HepG2 (cell line): ENCODE results near the gene PKD2L2. TPM values are rescaled to one million over a fixed set of nuclear protein-coding genes. Genes with fewer than 3 reads are reported as not detected.

Experiments used
- ATAC-seq: fragments of 200-7000 bp; cut with Tn5 transposase; 3 replicates; pipeline ENCODE4 v1.9.1; 2020; ENCODE audit warnings: mild to moderate bottlenecking, moderate library complexity
- BruUV-seq: library from RNA; stranded (reverse); fragments of 400-500 nt; replicated peaks from 2 replicates; lab custom pipeline; 2021; lab: Mats Ljungman, UMichigan
- CTCF ChIA-PET: fragments of 300-600 bp; formaldehyde crosslinking; extraction: SDS; loops from one replicate; lab custom pipeline; 2021; ENCODE audit warnings: low total read pairs, inconsistent platforms, low intra/inter-chr PET ratio; lab: Yijun Ruan, JAX
- POLR2A ChIA-PET: fragments of 350-600 bp; sonication (Branson Sonifier 250); formaldehyde crosslinking; loops from one replicate; lab custom pipeline; 2020; ENCODE audit warnings: antibody characterized with exemption, inconsistent platforms; lab: Yijun Ruan, JAX
- DNase-seq: peaks from one replicate; pipeline ENCODE4 v3.0.0-alpha.2; 2015; ENCODE audit warnings: low spot score
- FAIRE-seq: peaks from 3 replicates; lab custom pipeline; 2011; peaks lifted over from hg19 to GRCh38; lab: Jason Lieb, UNC
- H2AFZ ChIP-seq: one replicate; pipeline ENCODE4 v1.6.1; 2011; ENCODE audit warnings: low read length, inconsistent platforms
- H3K27ac ChIP-seq: fragments of 300-600 bp; 3 replicates; pipeline ENCODE4 v1.8.0; 2011; ENCODE audit warnings: mixed run types, mild to moderate bottlenecking, mixed read lengths, low read length, inconsistent platforms; ENCODE audit not compliant: insufficient read depth; ENCODE audit errors: extremely low read length
- H3K27me3 ChIP-seq, 2 experiments: fragments of 200-600 bp in 1 of 2; 2 replicates in 1 of 2; 3 replicates in 1 of 2; pipeline versions ENCODE4 v1.6.0 to v1.8.0; 2011; ENCODE audit warnings: low read length in 2 of 2, mild to moderate bottlenecking in 2 of 2, moderate library complexity in 2 of 2, inconsistent platforms in 1 of 2; ENCODE audit not compliant: insufficient read depth in 2 of 2, control insufficient read depth in 1 of 2
- H3K36me3 ChIP-seq, 2 experiments: fragments of 200-600 bp in 1 of 2; replicated peaks in 1 of 2; 2 replicates in 1 of 2; 3 replicates in 1 of 2; pipeline versions ENCODE4 v1.5.1 to v1.8.0; 2011; ENCODE audit warnings: low read length in 2 of 2, inconsistent platforms in 1 of 2; ENCODE audit not compliant: insufficient read depth in 2 of 2, control insufficient read depth in 1 of 2
- H3K4me1 ChIP-seq: 2 replicates; pipeline ENCODE4 v1.5.1; 2012; ENCODE audit warnings: low read length, inconsistent platforms; ENCODE audit not compliant: insufficient read depth
- H3K4me2 ChIP-seq: 2 replicates; pipeline ENCODE4 v1.6.0; 2011; ENCODE audit warnings: low read depth, low read length, inconsistent platforms
- H3K4me3 ChIP-seq, 3 experiments: fragments of 200-600 bp in 1 of 3; sonication (generic), shearing (Covaris generic) in 1 of 3; replicated peaks in 1 of 3; 2 replicates each; pipeline ENCODE4 v1.5.1; 2011 to 2016; ENCODE audit warnings: low read length in 3 of 3, inconsistent platforms in 2 of 3, low read depth in 2 of 3, mild to moderate bottlenecking in 2 of 3, control low read depth in 1 of 3, mixed read lengths in 1 of 3; ENCODE audit not compliant: insufficient read depth in 1 of 3
- H3K79me2 ChIP-seq: one replicate; pipeline ENCODE4 v1.6.1; 2011; ENCODE audit warnings: low read length, inconsistent platforms; ENCODE audit not compliant: insufficient read depth
- H3K9ac ChIP-seq: 2 replicates; pipeline ENCODE4 v1.6.0; 2011; ENCODE audit warnings: mild to moderate bottlenecking, low read depth, low read length, inconsistent platforms; ENCODE audit not compliant: insufficient read depth
- H3K9me3 ChIP-seq: 2 replicates; pipeline ENCODE4 v1.5.1; 2012; ENCODE audit warnings: mild to moderate bottlenecking, low read length
- H4K20me1 ChIP-seq: 2 replicates; pipeline ENCODE4 v1.6.0; 2011; ENCODE audit warnings: inconsistent platforms, mild to moderate bottlenecking, low read length, moderate library complexity; ENCODE audit not compliant: insufficient read depth
- ARID2 ChIP-seq: sonication (generic); formaldehyde crosslinking; IDR thresholded peaks from 2 replicates; pipeline ENCODE4 v1.8.1; 2022; ENCODE audit warnings: mild to moderate bottlenecking, missing genetic modification reagents, borderline replicate concordance
- FOXA1 ChIP-seq, 2 experiments: fragments of 450-650 bp in 1 of 2; sonication (generic) in 1 of 2; formaldehyde crosslinking in 1 of 2; IDR thresholded peaks; 2 replicates each; pipeline versions ENCODE4 v1.4.0 to v1.6.1; 2016 to 2020; ENCODE audit warnings: missing genetic modification reagents in 1 of 2
- HMGA1 ChIP-seq: sonication (generic); formaldehyde crosslinking; conservative IDR thresholded peaks from 2 replicates; pipeline ENCODE4 v1.4.0; 2020; ENCODE audit warnings: missing genetic modification reagents
- HOXA9 ChIP-seq: sonication (generic); formaldehyde crosslinking; IDR thresholded peaks from 2 replicates; pipeline ENCODE4 v1.8.1; 2022; ENCODE audit warnings: missing genetic modification reagents, mild to moderate bottlenecking, moderate library complexity, borderline replicate concordance
- MAFK ChIP-seq, 2 experiments: IDR thresholded peaks in 1 of 2; conservative IDR thresholded peaks in 1 of 2; 2 replicates each; pipeline ENCODE4 v1.6.1; 2011; ENCODE audit warnings: improper control_type of control experiment in 2 of 2, low read length in 2 of 2
- RBAK ChIP-seq: sonication (generic); formaldehyde crosslinking; IDR thresholded peaks from 2 replicates; pipeline ENCODE4 v1.5.1; 2020; ENCODE audit warnings: mild to moderate bottlenecking, missing genetic modification reagents
- ZNF253 ChIP-seq: sonication (generic); formaldehyde crosslinking; IDR thresholded peaks from 2 replicates; pipeline ENCODE4 v1.8.0; 2022; ENCODE audit warnings: mild to moderate bottlenecking, missing genetic modification reagents, borderline replicate concordance
- ZNF670 ChIP-seq: sonication (generic); formaldehyde crosslinking; IDR thresholded peaks from 2 replicates; pipeline ENCODE4 v1.8.0; 2022; ENCODE audit warnings: mild to moderate bottlenecking, missing genetic modification reagents, borderline replicate concordance
- WGBS: methylation state at CpG from one replicate; pipeline ENCODE4 v1.1.6; 2017; ENCODE audit warnings: low lambda C conversion rate; 5-methylcytosine and 5-hydroxymethylcytosine counted together
- in situ Hi-C: cut with HindIII; loops from 2 replicates; pipeline ENCODE4 v1.10.0; 2017; ENCODE audit warnings: low pct_unique_long_range_greater_than_20kb; ENCODE audit not compliant: extremely low pct_ligation_motif_present
- intact Hi-C: fragments of 100-400 bp; cut with micrococcal nuclease; formaldehyde crosslinking; loops from one replicate; pipeline ENCODE4 v1.10.0; 2022; ENCODE audit not compliant: unreplicated experiment
- polyA plus RNA-seq, 8 experiments: library from polyadenylated mRNA; depleted of rRNA in 3 of 8; stranded (reverse) in 7 of 8; unstranded in 1 of 8; fragments of >200 nt; fragmentation: Illumina TruSeq in 4 of 8; extraction: Trizol in 4 of 8; gene quantifications; 2 replicates each; pipeline versions ENCODE4 v1.2.1 to v1.2.3, GENCODE V29; 2011 to 2016; ENCODE audit warnings: low read depth in 4 of 8, missing spikeins in 1 of 8, mixed read lengths in 1 of 8; ENCODE audit not compliant: insufficient read depth in 1 of 8
- total RNA-seq, 5 experiments: library from RNA; depleted of rRNA; stranded (reverse); fragments of >200 nt; fragmentation: Illumina TruSeq; extraction: Trizol; gene quantifications; 2 replicates each; pipeline ENCODE4 v1.2.3, GENCODE V29; 2016; ENCODE audit warnings: low read depth in 1 of 5
- TF ChIP-seq, protein P1 (sequence below): sonication (generic); formaldehyde crosslinking; IDR thresholded peaks from 2 replicates; pipeline ENCODE4 v1.4.0; 2020; ENCODE audit warnings: mild to moderate bottlenecking, missing genetic modification reagents
- TF ChIP-seq, protein P2 (sequence below): sonication (generic); formaldehyde crosslinking; conservative IDR thresholded peaks from 2 replicates; pipeline ENCODE4 v1.8.0; 2022; ENCODE audit warnings: missing genetic modification reagents
- TF ChIP-seq, protein P3 (sequence below): sonication (generic); formaldehyde crosslinking; IDR thresholded peaks from 2 replicates; pipeline ENCODE4 v1.8.1; 2023; ENCODE audit warnings: mild to moderate bottlenecking, missing genetic modification reagents
- TF ChIP-seq, protein P4 (sequence below): sonication (generic); formaldehyde crosslinking; IDR thresholded peaks from 2 replicates; pipeline ENCODE4 v1.5.0; 2020; ENCODE audit warnings: missing genetic modification reagents

The PKD2L2 gene
- total and polyA plus RNA-seq, 2 of the 13 experiments (the other 11 are each of a cell fraction or from before 2014, with no cell fraction given), result not detected

DNA sequence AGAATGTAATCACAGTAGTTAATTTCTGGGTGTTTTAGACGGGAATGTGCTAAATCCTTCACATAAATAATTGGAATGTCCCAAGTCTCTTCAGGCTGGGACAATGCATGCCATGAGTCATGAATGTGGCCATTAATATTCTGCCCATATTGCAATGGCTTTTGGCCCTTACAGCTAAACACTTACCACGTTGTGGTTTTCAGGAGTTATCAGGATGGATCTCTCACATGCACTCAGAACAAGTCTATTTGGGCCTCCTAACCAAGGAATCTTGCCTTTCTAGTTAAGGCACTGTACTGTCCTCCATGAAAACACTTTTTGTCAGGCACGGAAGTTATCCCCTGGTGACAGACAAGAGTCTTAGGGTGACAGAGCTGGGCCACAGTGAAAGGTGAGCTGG lies 32.7 kb downstream of the PKD2L2 start:
- in situ Hi-C loops, result no loop called here
- WGBS, result 40% methylated on average over 3 of the region's 3 CpGs
- no peak for ATAC-seq

More for the DNA sequence above, 32.7 kb downstream of the PKD2L2 start:
- H4K20me1 ChIP-seq, result no peaks in the 10 kb centered on the region
- TF ChIP-seq, protein P1, sequence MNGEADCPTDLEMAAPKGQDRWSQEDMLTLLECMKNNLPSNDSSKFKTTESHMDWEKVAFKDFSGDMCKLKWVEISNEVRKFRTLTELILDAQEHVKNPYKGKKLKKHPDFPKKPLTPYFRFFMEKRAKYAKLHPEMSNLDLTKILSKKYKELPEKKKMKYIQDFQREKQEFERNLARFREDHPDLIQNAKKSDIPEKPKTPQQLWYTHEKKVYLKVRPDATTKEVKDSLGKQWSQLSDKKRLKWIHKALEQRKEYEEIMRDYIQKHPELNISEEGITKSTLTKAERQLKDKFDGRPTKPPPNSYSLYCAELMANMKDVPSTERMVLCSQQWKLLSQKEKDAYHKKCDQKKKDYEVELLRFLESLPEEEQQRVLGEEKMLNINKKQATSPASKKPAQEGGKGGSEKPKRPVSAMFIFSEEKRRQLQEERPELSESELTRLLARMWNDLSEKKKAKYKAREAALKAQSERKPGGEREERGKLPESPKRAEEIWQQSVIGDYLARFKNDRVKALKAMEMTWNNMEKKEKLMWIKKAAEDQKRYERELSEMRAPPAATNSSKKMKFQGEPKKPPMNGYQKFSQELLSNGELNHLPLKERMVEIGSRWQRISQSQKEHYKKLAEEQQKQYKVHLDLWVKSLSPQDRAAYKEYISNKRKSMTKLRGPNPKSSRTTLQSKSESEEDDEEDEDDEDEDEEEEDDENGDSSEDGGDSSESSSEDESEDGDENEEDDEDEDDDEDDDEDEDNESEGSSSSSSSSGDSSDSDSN (CRISPR knock-in tag), result no peak
- TF ChIP-seq ARID2 (CRISPR knock-in tag) (no peak), MAFK (conservative IDR thresholded peaks at IDR 0.05 in 1 of 2, IDR thresholded peaks at IDR 0.05 in 1 of 2; ENCODE audit: low read length in 2 of 2) (no peak), HOXA9 (CRISPR knock-in tag) (no peak), RBAK (no peak), HMGA1 (CRISPR knock-in tag) (no peak), FOXA1 (IDR thresholded peaks at IDR 0.05) (no peak), FOXA1 (CRISPR knock-in tag; IDR thresholded peaks at IDR 0.05) (no peak), ZNF253 (CRISPR knock-in tag) (no peak), ZNF670 (CRISPR knock-in tag) (no peak)
- TF ChIP-seq, protein P2, sequence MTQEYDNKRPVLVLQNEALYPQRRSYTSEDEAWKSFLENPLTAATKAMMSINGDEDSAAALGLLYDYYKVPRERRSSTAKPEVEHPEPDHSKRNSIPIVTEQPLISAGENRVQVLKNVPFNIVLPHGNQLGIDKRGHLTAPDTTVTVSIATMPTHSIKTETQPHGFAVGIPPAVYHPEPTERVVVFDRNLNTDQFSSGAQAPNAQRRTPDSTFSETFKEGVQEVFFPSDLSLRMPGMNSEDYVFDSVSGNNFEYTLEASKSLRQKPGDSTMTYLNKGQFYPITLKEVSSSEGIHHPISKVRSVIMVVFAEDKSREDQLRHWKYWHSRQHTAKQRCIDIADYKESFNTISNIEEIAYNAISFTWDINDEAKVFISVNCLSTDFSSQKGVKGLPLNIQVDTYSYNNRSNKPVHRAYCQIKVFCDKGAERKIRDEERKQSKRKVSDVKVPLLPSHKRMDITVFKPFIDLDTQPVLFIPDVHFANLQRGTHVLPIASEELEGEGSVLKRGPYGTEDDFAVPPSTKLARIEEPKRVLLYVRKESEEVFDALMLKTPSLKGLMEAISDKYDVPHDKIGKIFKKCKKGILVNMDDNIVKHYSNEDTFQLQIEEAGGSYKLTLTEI (CRISPR knock-in tag), result no peak
- TF ChIP-seq, protein P3, sequence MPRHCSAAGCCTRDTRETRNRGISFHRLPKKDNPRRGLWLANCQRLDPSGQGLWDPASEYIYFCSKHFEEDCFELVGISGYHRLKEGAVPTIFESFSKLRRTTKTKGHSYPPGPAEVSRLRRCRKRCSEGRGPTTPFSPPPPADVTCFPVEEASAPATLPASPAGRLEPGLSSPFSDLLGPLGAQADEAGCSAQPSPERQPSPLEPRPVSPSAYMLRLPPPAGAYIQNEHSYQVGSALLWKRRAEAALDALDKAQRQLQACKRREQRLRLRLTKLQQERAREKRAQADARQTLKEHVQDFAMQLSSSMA (CRISPR knock-in tag), result no peak
- TF ChIP-seq, protein P4, sequence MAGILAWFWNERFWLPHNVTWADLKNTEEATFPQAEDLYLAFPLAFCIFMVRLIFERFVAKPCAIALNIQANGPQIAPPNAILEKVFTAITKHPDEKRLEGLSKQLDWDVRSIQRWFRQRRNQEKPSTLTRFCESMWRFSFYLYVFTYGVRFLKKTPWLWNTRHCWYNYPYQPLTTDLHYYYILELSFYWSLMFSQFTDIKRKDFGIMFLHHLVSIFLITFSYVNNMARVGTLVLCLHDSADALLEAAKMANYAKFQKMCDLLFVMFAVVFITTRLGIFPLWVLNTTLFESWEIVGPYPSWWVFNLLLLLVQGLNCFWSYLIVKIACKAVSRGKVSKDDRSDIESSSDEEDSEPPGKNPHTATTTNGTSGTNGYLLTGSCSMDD (CRISPR knock-in tag), result no peak
- FAIRE-seq (no peak), DNase-seq (no peak)
- H3K4me3 ChIP-seq, result no peak overlapping the region
- H3K79me2 ChIP-seq, result no peaks in the 10 kb centered on the region
- no peak overlapping the region for H3K27ac ChIP-seq
- no peaks in the 10 kb centered on the region for H3K36me3 ChIP-seq
- H3K9me3 ChIP-seq, result peaks cover 5% of the 10 kb centered on the region; the same call in 1 of the 2 replicates
- ChIA-PET CTCF (no interaction called here), POLR2A (no interaction called here)
- H3K9ac ChIP-seq, result no peak overlapping the region
- intact Hi-C loops, result no loop called here
- no peaks in the 10 kb centered on the region for H3K27me3 ChIP-seq
- H2AFZ ChIP-seq, result no peak overlapping the region
- H3K4me1 ChIP-seq, result no peaks in the 10 kb centered on the region
- H3K4me2 ChIP-seq, result no peak overlapping the region
- no TSS peak for BruUV-seq
